Pancreas (tissue), 10 donors: ENCODE data around the gene USP44. TPM values are rescaled to one million over a fixed set of nuclear protein-coding genes. Genes with fewer than 3 reads are reported as not detected.
"Not testable (repeated sequence)": the region's sequence is repeated elsewhere in the genome, so short reads cannot be mapped to it uniquely, and the experiment has no call there.

Experiments used
- ATAC-seq, 4 donors: fragments of 200-7000 bp; cut with Tn5 transposase; one replicate each; pipeline versions ENCODE4 v1.8.0 to v1.9.1; 2020; ENCODE audit warnings: mild to moderate bottlenecking in 4 of 4, moderate library complexity in 4 of 4
- DNase-seq, 6 donors: peaks; one replicate each; pipeline ENCODE4 v3.0.0-alpha.2; 2020
- FAIRE-seq: peaks from 2 replicates; lab custom pipeline; 2012; peaks lifted over from hg19 to GRCh38; lab: Jason Lieb, UNC
- H3K27ac ChIP-seq, 4 donors: fragments of 200-600 bp; sonication (generic); 1 replicate in 3 of 4; 2 replicates in 1 of 4; pipeline versions ENCODE4 v1.5.0 to v1.8.0; 2020
- H3K27me3 ChIP-seq, 4 donors: fragments of 200-600 bp; one replicate each; pipeline ENCODE4 v1.8.0; 2021
- H3K36me3 ChIP-seq, 3 donors: fragments of 200-600 bp; sonication (generic) in 1 of 3; one replicate each; pipeline versions ENCODE4 v1.5.0 to v1.8.0; 2020 to 2021
- H3K4me1 ChIP-seq, 3 donors: fragments of 200-600 bp; one replicate each; pipeline ENCODE4 v1.8.0; 2021
- H3K4me3 ChIP-seq, 4 donors: fragments of 200-600 bp; sonication (generic) in 2 of 4; one replicate each; pipeline versions ENCODE4 v1.5.0 to v1.8.0; 2020 to 2021
- H3K9me3 ChIP-seq, 4 donors: fragments of 200-600 bp; one replicate each; pipeline ENCODE4 v1.8.0; 2021
- WGBS, 2 donors: extraction: QIAGEN DNeasy Blood & Tissue Kit; methylation state at CpG; one replicate each; pipeline ENCODE4 v1.1.7; 2013; 5-methylcytosine and 5-hydroxymethylcytosine counted together
- intact Hi-C, 3 donors: fragments of 100-400 bp; cut with DNase I; formaldehyde crosslinking; loops; one replicate each; pipeline versions ENCODE4 v1.11.1 to v1.14.2; 2022
- polyA plus RNA-seq, 2 donors: library from polyadenylated mRNA; stranded (reverse); fragments of 200-250 nt; gene quantifications; one replicate each; pipeline ENCODE4 v1.2.3, GENCODE V29; 2013
- total RNA-seq, 6 donors: library from RNA; stranded (reverse); fragmentation: NEBNext Ultra II Directional in 4 of 6; extraction: Animal tissue kit (Norgen Biotek cat#: 25700) in 4 of 6; gene quantifications; one replicate each; pipeline versions ENCODE4 v1.2.1 to v1.2.4, GENCODE V29; 2021 to 2023
- TF ChIP-seq, protein P1 (sequence below), 4 donors: fragments of 200-600 bp; sonication (generic) in 3 of 4; IDR thresholded peaks; one replicate each; pipeline versions ENCODE4 v1.5.0 to v1.8.0; 2021; ENCODE audit warnings: antibody characterized with exemption in 4 of 4
- donor health status: healthy with polysubstance abuse.
- donor health status: DM: no; HTN: no; CAD: no; lungs with moderate emphysema.
- donor health status: DM: no; HTN: no; CAD: no.
- donor health status: control.
- donor health status: control.
- donor health status: Bipolar disorder and iron deficiency.
- donor health status: DM: yes; HTN: yes; CAD: no.
- donor health status: DM: no; HTN: no; CAD: no.
- donor health status: DM: no; HTN: no; CAD: no.
- donor health status: DM: yes; HTN: yes; CAD: no.

The USP44 gene
- total and polyA plus RNA-seq, 8 donors, result 2.1 to 4.3 (median 2.4) TPM

DNA sequence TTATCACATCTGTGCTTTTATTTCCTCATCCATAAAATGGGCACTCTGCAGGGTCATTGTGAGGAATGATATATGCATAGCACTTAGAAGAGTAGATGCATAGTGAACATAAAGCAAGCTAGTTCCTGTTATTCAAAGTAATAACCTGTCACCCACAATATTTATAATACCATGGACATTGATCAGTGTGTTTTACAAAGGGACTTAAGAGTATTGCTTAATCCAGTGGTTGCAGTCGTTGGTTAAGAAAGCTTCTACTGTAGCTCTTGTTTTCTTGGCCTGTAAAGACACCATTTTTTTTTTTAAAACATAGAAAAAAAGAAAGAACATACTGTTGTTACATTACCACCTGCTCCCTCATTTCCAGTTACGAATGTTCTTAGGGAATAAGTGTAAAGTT is 64.3 kb downstream of the USP44 start:
- intact Hi-C loops, result no loop called here
- FAIRE-seq, result no peak
- TF ChIP-seq, protein P1, sequence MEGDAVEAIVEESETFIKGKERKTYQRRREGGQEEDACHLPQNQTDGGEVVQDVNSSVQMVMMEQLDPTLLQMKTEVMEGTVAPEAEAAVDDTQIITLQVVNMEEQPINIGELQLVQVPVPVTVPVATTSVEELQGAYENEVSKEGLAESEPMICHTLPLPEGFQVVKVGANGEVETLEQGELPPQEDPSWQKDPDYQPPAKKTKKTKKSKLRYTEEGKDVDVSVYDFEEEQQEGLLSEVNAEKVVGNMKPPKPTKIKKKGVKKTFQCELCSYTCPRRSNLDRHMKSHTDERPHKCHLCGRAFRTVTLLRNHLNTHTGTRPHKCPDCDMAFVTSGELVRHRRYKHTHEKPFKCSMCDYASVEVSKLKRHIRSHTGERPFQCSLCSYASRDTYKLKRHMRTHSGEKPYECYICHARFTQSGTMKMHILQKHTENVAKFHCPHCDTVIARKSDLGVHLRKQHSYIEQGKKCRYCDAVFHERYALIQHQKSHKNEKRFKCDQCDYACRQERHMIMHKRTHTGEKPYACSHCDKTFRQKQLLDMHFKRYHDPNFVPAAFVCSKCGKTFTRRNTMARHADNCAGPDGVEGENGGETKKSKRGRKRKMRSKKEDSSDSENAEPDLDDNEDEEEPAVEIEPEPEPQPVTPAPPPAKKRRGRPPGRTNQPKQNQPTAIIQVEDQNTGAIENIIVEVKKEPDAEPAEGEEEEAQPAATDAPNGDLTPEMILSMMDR (IDR thresholded peaks at IDR 0.05), result no peak
- Histone ChIP-seq H3K27me3 (no peaks in the 10 kb centered on the region), H3K27ac (no peak overlapping the region), H3K36me3 (peaks cover 0 to 24% (median 0%) of the 10 kb centered on the region in 3 donors), H3K4me1 (peaks cover 6 to 9% (median 7%) of the 10 kb centered on the region in 3 donors), H3K4me3 (no peak overlapping the region), H3K9me3 (no peaks in the 10 kb centered on the region)
- DNase-seq, result no peak
- 71 to 72% methylated on average over 2 of the region's 2 CpGs for WGBS, 2 donors
- no peak for ATAC-seq

DNA sequence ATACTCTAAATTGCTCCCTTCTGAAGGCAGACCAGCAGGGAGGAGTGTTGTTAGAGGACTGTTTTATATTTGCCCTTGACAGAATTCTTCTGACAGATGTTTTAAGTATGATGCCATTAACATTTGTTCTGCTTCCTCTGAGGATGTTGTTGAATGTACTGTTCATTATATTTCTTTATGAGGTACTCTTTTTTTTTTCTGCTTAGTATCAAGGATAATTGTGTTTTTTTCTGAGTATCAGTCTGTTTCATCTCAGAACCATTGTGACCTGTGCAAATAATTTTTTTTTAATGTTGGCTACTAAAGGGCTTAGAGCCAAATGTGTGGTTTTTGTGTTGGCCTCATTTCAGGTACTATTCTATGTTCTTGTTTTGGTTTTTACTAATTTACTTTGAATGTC is 66.8 kb downstream of the USP44 start:
- ATAC-seq (peak in 3 of 4 donors; percentile 12 to 40 (median 23)), DNase-seq (no peak), FAIRE-seq (no peak)
- Histone ChIP-seq H3K27ac (no peak overlapping the region), H3K4me1 (peaks cover 6 to 17% (median 7%) of the 10 kb centered on the region in 3 donors), H3K36me3 (peaks cover 0 to 20% (median 0%) of the 10 kb centered on the region in 3 donors), H3K27me3 (no peaks in the 10 kb centered on the region), H3K9me3 (no peaks in the 10 kb centered on the region), H3K4me3 (no peak overlapping the region)
- intact Hi-C loops, result no loop called here
- TF ChIP-seq, protein P1 (IDR thresholded peaks at IDR 0.05), result no peak

DNA sequence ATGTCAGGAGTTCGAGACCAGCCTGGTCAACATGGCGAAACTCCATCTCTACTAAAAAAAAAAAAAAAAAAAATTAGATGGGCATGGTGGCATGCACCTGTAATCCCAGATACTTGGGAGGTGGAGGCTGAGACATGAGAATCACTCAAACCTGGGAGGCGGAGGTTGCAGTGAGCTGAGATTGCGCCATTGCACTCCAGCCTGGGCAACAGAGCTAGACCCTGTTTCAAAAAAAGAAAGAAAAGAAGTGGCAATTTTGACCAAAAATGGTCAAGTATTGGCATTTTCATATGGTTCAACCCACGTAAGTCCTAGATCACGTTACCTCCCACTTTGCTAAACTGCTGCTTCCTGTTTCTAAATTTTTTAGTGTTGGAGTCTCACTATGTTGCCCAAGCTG is 68.7 kb downstream of the USP44 start:
- H3K4me3 ChIP-seq, H3K27ac ChIP-seq, FAIRE-seq, ATAC-seq, DNase-seq, H3K9me3 ChIP-seq, H3K27me3 ChIP-seq, intact Hi-C loops: not testable (repeated sequence)
- 98% methylated on average over 6 of the region's 6 CpGs for WGBS, 2 donors
- Histone ChIP-seq H3K4me1 (peaks cover 6 to 17% (median 7%) of the 10 kb centered on the region in 3 donors), H3K36me3 (peaks cover 0 to 26% (median 0%) of the 10 kb centered on the region in 3 donors)

DNA sequence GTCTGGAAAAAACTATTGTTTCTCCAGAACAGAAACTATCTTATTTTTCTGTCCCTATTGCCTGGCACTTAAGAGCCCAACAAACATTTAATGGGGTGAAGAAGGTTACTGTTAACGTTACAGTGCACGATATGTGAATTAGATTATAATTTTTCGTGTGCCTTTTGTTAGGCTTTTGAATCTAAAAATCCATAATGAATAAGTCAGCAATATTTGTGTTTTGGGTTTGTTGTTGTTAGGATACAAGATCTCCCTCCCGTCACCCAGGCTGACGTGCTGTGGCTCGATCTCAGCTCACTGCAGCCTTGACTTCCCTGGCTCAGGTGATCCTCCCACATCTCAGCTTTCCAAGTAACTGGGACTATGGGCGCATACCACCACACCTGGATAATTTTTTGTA is 69.4 kb downstream of the USP44 start:
- H3K4me3 ChIP-seq, result no peak overlapping the region
- WGBS, 2 donors, result 92 to 95% methylated on average over 7 of the region's 7 CpGs
- H3K27ac ChIP-seq, result no peak overlapping the region
- peaks cover 0 to 26% (median 0%) of the 10 kb centered on the region in 3 donors for H3K36me3 ChIP-seq
- intact Hi-C loops, result no loop called here
- FAIRE-seq (no peak), DNase-seq (no peak), ATAC-seq (no peak)
- peaks cover 6 to 17% (median 7%) of the 10 kb centered on the region in 3 donors for H3K4me1 ChIP-seq
- TF ChIP-seq, protein P1 (IDR thresholded peaks at IDR 0.05), result no peak
- no peaks in the 10 kb centered on the region for H3K27me3 ChIP-seq
- no peaks in the 10 kb centered on the region for H3K9me3 ChIP-seq

DNA sequence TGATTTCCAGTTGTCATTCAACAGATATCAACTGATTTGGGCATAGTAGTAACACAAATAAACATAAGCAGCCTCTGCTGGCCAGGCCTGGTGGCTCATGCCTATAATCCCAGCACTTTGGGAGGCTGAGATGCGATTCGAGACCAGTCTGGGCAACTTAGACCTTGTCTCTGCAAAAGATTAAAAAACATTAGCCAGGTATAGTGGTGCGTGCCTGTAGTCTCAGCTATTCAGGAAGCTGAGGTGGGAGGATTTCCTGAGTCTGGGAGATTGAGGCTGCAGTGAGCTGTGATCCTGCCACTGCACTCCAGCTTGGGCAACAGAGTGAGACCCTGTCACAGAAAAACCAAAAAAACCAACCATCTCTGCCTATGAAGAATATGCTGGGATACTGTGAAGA is 70.2 kb downstream of the USP44 start:
- Histone ChIP-seq H3K4me1 (peaks cover 7 to 17% (median 13%) of the 10 kb centered on the region in 3 donors), H3K9me3 (no peaks in the 10 kb centered on the region), H3K4me3 (no peak overlapping the region), H3K27me3 (no peaks in the 10 kb centered on the region), H3K27ac (no peak overlapping the region), H3K36me3 (peaks cover 0 to 26% (median 0%) of the 10 kb centered on the region in 3 donors)
- no peak for ATAC-seq
- TF ChIP-seq, protein P1 (IDR thresholded peaks at IDR 0.05), result no peak
- intact Hi-C loops, result no loop called here
- WGBS, 2 donors, result 81 to 88% methylated on average over 3 of the region's 3 CpGs
- DNase-seq, result no peak
- no peak for FAIRE-seq
